SK-N-SH treated with all-trans-retinoic acid at 6 μM for 48 hours (cell line): ENCODE measurements around the gene ADAM10.

ENCODE experiments used
- ESRRG ChIP-seq: fragments of 250-450 bp; sonication (Bioruptor Pico); IDR thresholded peaks from 2 replicates; pipeline ENCODE4 v1.6.1; 2021; ENCODE audit warnings: mild to moderate bottlenecking
- ZFP30 ChIP-seq: fragments of 450-650 bp; formaldehyde crosslinking; IDR thresholded peaks from 2 replicates; pipeline ENCODE4 v1.5.0; 2022; ENCODE audit warnings: mild to moderate bottlenecking, moderate library complexity
- ZNF70 ChIP-seq: fragments of 450-650 bp; formaldehyde crosslinking; IDR thresholded peaks from 2 replicates; pipeline ENCODE4 v1.5.0; 2020; ENCODE audit warnings: mild to moderate bottlenecking, moderate library complexity

DNA sequence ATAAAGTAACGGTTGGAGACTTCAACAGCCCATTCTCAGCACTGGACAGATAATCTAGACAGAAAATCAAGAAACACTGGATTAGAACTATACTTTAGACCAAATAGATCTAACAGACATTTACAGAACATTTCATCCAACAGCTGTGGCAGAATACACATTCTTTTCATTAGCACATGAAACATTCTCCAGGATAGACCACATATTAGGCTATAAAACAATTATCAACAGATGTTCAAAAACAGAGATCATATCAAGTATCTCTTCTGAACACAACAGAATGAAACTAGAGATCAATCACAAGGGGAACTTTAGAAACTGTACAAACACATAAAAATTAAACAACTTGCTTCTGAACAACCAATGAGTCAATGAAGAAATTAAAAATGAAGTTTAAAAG lies 133.3 kb downstream of the ADAM10 start:
- no peak for TF ChIP-seq ESRRG
- TF ChIP-seq ZFP30, result no peak
- TF ChIP-seq ZNF70 (CRISPR knock-in tag), result no peak
